GM10847 (cell line): ENCODE data around the gene NOB1.

Source experiments
- POLR2A ChIP-seq: IDR thresholded peaks from 2 replicates; pipeline ENCODE4 v1.6.1; 2011; ENCODE audit not compliant: insufficient read length; ENCODE audit errors: extremely low read depth

NOB1 gene

GRCh38 chr16:69706256-69706974 is 48.3 kb downstream of the NOB1 start:
- TF ChIP-seq POLR2A = no peak

GRCh38 chr16:69703638-69704037 is 51.1 kb downstream of the NOB1 start:
- TF ChIP-seq POLR2A = no peak

- no peak for TF ChIP-seq POLR2A
Measured at GRCh38 chr16:69701866-69702265, 52.9 kb downstream of the NOB1 start.

- no peak for TF ChIP-seq POLR2A
Measured at GRCh38 chr16:69701452-69701851, 53.3 kb downstream of the NOB1 start.

- TF ChIP-seq POLR2A = no peak
Measured at GRCh38 chr16:69699915-69700314, 54.8 kb downstream of the NOB1 start.

DNA sequence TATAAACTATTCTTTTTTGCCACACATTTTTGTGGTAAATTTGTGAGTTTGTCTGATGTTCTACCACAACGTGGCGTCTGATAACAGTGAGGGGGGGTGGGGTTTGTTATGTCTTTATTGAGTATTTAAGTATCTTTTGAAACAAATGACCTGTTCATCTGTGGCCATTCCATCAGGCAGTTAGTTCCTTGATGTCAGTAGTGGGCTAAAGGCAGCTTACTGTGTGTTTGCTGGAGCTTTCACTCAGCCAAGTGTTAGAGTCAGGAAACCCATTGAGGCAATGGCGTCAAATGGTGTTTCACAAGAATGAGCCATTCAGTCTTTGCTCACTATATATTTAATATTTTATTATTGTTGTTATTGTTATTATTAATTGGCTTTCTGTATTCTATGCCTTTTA is 56.3 kb downstream of the NOB1 start:
- TF ChIP-seq POLR2A = no peak

DNA sequence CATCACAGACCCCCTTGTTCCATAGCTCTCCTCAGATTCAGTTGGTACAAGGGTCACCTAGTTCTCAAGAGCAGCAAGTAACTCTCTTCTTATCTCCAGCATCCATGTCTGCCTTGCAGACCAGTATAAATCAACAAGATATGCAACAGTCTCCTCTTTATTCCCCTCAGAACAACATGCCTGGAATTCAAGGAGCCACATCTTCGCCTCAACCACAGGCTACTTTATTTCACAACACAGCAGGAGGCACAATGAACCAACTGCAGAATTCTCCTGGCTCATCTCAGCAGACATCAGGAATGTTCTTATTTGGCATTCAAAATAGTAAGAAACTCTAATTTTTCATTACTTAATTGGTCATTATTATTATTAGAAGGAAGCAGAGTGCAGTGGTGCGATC is 60.8 kb downstream of the NOB1 start:
- TF ChIP-seq POLR2A = no peak

DNA sequence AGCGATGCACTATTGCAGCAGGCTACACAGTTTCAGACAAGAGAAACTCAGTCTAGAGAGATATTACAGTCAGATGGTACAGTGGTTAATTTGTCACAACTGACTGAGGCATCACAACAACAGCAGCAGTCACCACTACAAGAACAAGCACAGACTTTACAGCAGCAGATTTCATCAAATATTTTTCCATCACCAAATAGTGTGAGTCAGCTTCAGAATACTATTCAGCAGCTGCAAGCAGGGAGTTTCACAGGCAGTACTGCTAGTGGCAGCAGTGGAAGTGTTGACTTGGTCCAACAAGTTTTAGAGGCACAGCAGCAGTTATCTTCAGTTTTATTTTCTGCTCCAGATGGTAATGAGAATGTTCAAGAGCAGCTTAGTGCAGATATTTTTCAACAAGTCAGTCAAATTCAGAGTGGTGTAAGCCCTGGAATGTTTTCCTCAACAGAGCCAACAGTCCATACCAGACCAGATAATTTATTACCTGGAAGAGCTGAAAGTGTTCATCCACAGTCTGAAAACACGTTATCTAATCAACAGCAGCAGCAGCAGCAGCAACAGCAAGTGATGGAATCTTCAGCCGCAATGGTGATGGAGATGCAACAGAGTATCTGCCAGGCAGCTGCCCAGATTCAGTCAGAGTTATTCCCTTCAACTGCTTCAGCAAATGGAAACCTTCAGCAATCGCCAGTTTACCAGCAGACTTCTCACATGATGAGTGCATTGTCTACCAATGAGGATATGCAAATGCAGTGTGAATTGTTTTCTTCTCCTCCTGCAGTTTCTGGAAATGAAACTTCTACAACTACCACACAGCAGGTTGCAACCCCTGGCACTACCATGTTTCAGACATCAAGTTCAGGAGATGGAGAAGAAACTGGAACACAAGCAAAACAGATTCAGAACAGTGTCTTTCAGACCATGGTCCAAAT is 62.5 kb downstream of the NOB1 start:
- no peak for TF ChIP-seq POLR2A
